Kidney (tissue), 14 donors: ENCODE measurements around the gene GNA12. TPM values are rescaled to one million over a fixed set of nuclear protein-coding genes. Genes with fewer than 3 reads are reported as not detected.
A peak's percentile ranks its signal among the peaks of the same experiment; 100 is the strongest.

Experiments
- DNase-seq, 5 donors: peaks; one replicate each; pipeline ENCODE4 v3.0.0-alpha.2; 2013 to 2020
- FAIRE-seq: peaks from 2 replicates; lab custom pipeline; 2012; peaks lifted over from hg19 to GRCh38; lab: Jason Lieb, UNC
- H3K27ac ChIP-seq, 2 donors: one replicate each; pipeline ENCODE4 v1.7.0; 2013; ENCODE audit warnings: low read depth in 2 of 2, low read length in 2 of 2, inconsistent platforms in 1 of 2
- H3K27me3 ChIP-seq: one replicate; pipeline ENCODE4 v1.7.1; 2013; ENCODE audit warnings: low read length, inconsistent platforms; ENCODE audit not compliant: control insufficient read depth, insufficient read depth
- H3K36me3 ChIP-seq, 3 donors: one replicate each; pipeline versions ENCODE4 v1.7.0 to v1.7.1; 2013; ENCODE audit warnings: low read length in 3 of 3, control low read depth in 1 of 3, inconsistent platforms in 1 of 3; ENCODE audit not compliant: insufficient read depth in 3 of 3, control insufficient read depth in 2 of 3
- H3K4me1 ChIP-seq, 3 donors: one replicate each; pipeline versions ENCODE4 v1.7.0 to v1.7.1; 2013; ENCODE audit warnings: low read length in 3 of 3, inconsistent platforms in 1 of 3, low read depth in 1 of 3; ENCODE audit not compliant: control insufficient read depth in 2 of 3, insufficient read depth in 2 of 3
- H3K4me3 ChIP-seq, 3 donors: one replicate each; pipeline versions ENCODE4 v1.7.0 to v1.8.1; 2013; ENCODE audit warnings: low read length in 3 of 3, control low read depth in 1 of 3, inconsistent platforms in 1 of 3
- H3K9ac ChIP-seq, 3 donors: one replicate each; pipeline versions ENCODE4 v1.7.0 to v1.7.1; 2013; ENCODE audit warnings: low read length in 3 of 3, control low read depth in 1 of 3, inconsistent platforms in 1 of 3
- H3K9me3 ChIP-seq, 3 donors: one replicate each; pipeline versions ENCODE4 v1.7.0 to v1.7.1; 2013; ENCODE audit warnings: low read length in 3 of 3, control low read depth in 1 of 3, inconsistent platforms in 1 of 3; ENCODE audit not compliant: control insufficient read depth in 2 of 3, insufficient read depth in 1 of 3
- CTCF ChIP-seq: IDR thresholded peaks from 3 replicates; pipeline ENCODE4 v1.5.1; 2012; ENCODE audit warnings: mild to moderate bottlenecking, moderate library complexity, borderline replicate concordance; ENCODE audit not compliant: insufficient read depth; ENCODE audit errors: extremely low read depth
- intact Hi-C: fragments of 100-400 bp; cut with DNase I; formaldehyde crosslinking; loops from one replicate; pipeline ENCODE4 v1.11.1; 2022
- polyA plus RNA-seq: library from polyadenylated mRNA; stranded (reverse); fragments of 350-450 nt; fragmentation: Illumina TruSeq; extraction: RNeasy Lipid Tissue Mini Kit (QIAGEN cat#74804); gene quantifications from one replicate; pipeline ENCODE4 v1.2.3, GENCODE V29; 2014; ENCODE audit warnings: low read depth, low replicate concordance; ENCODE audit not compliant: insufficient read depth
- total RNA-seq: library from RNA; stranded (reverse); fragmentation: NEBNext Ultra II Directional; extraction: Animal tissue kit (Norgen Biotek cat#: 25700); gene quantifications from one replicate; pipeline ENCODE4 v1.2.1, GENCODE V29; 2021
- donor health status: control.
- donor health status: control.
- donor health status: control.
- donor health status: control.
- donor health status: control.
- donor health status: DM: yes; HTN: yes; CAD: no.
- donor health status: Normal renal cell carcinoma (clear cell type).

GNA12 gene
- total and polyA plus RNA-seq, 2 donors from 2014 or later, result 16.5 to 41.1 TPM

- intact Hi-C loops, result no loop called here
- no peaks in the 10 kb centered on the region for H3K36me3 ChIP-seq
- no peaks in the 10 kb centered on the region for H3K27me3 ChIP-seq
- peaks cover 0 to 3% (median 0%) of the 10 kb centered on the region in 3 donors for H3K4me1 ChIP-seq
- no peak overlapping the region for H3K9ac ChIP-seq
- H3K4me3 ChIP-seq, result no peak overlapping the region
- TF ChIP-seq CTCF, result no peak
- FAIRE-seq (no peak), DNase-seq (no peak)
- H3K9me3 ChIP-seq, result no peaks in the 10 kb centered on the region
- no peak overlapping the region for H3K27ac ChIP-seq
These were observed 124.1 kb downstream of the GNA12 start for GRCh38 chr7:2720024-2720423.

- DNase-seq (peak in 3 of 5 donors; percentile 51 to 78 (median 63)), FAIRE-seq (no peak)
- H3K36me3 ChIP-seq, result no peaks in the 10 kb centered on the region
- no peaks in the 10 kb centered on the region for H3K27me3 ChIP-seq
- H3K9ac ChIP-seq, result no peak overlapping the region
- H3K9me3 ChIP-seq, result no peaks in the 10 kb centered on the region
- intact Hi-C loops, result no loop called here
- H3K4me1 ChIP-seq, result peaks cover 0 to 3% (median 0%) of the 10 kb centered on the region in 3 donors
- no peak overlapping the region for H3K27ac ChIP-seq
- H3K4me3 ChIP-seq, result no peak overlapping the region
- TF ChIP-seq CTCF, result peak; percentile 32
These were observed 125.1 kb downstream of the GNA12 start for GRCh38 chr7:2719007-2719406.

GRCh38 chr7:2718296-2718965 is 125.7 kb downstream of the GNA12 start:
- FAIRE-seq (no peak), DNase-seq (no peak)
- H3K9me3 ChIP-seq, result no peaks in the 10 kb centered on the region
- H3K36me3 ChIP-seq, result no peaks in the 10 kb centered on the region
- no peaks in the 10 kb centered on the region for H3K27me3 ChIP-seq
- H3K4me3 ChIP-seq, result no peak overlapping the region
- no peak for TF ChIP-seq CTCF
- H3K27ac ChIP-seq, result no peak overlapping the region
- peaks cover 0 to 5% (median 0%) of the 10 kb centered on the region in 3 donors for H3K4me1 ChIP-seq
- intact Hi-C loops, result no loop called here
- no peak overlapping the region for H3K9ac ChIP-seq
